ENCODE measurements around the gene IL2RA.
"Not testable (repeated sequence)": the region's sequence is repeated elsewhere in the genome, so short reads cannot be mapped to it uniquely, and the experiment has no call there.

Gene IL2RA

DNA sequence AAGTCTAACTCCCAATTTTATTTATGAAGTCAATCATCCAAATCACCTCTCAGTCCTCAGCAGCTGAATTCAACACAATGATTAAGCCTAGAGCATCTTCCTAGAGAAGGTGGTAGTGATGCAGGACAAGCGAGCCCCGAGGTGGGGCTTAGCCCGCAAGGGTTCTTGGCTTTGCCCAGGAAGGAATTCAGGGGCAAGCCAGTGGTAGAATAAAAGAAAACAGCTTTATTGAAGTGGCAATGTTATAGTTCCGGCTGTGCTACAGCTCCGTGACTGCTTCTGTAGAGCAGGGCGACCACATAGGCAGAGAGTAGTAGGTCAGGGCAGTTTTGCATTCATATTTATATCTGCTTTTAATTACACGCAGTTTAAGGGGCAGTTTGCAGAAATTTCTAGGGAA lies 18.1 kb downstream of the IL2RA start:
- DNase-seq: no peak

DNA sequence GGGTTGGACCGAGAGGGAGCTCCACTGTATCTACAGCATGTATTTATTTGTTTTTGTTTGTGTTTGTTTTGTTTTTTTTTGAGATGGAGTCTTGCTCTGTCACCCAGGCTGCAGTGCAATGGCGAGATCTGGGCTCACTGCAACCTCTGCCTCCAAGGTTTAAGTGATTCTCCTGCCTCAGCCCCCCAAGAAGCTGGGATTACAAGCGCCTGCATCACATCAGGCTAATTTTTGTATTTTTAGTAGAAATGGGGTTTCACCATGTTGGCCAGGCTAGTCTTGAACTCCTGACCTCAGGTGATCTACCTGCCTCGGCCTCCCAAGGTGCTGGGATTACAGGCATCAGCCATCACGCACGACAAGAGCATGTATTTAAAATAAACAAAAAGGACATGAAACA lies 18.8 kb downstream of the IL2RA start:
- DNase-seq: not testable (repeated sequence)

DNA sequence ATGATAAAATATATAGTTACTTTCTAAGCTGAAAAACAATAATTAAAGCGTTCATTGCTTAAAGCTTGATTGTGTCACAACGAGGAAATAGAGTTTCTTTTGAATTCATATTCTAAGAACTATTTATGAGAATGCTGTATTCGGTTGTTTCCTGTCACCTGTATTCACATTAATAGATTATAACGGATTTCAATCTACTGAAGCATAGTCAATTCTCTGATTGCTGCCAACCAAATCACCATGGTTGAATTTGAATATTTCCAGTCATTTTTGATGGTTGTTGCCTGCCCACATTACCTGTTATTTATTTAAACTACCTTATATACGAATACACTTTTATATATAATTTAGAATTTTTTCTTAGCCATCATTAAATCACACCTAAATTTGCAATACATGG lies 22.0 kb downstream of the IL2RA start:
- no peak for DNase-seq

DNA sequence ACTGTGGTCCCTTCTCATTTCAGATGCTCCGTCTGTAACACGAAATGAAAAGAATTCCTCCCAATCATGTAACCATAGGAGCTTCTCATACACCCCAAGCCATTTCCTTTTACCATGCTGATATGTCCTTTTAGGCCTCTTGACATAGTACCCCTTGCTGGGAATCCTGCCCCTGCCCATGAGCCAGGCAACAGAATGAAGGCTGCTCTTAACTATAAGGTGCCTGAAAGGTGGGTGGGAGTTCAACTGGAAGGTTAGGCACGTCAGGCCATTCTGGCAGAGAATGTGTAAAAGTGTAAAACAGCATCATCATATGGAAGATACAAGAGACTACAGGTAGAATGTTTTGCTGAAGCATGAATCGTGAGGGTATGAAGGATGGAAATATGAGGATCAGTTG lies 22.5 kb downstream of the IL2RA start:
- DNase-seq: no peak

DNA sequence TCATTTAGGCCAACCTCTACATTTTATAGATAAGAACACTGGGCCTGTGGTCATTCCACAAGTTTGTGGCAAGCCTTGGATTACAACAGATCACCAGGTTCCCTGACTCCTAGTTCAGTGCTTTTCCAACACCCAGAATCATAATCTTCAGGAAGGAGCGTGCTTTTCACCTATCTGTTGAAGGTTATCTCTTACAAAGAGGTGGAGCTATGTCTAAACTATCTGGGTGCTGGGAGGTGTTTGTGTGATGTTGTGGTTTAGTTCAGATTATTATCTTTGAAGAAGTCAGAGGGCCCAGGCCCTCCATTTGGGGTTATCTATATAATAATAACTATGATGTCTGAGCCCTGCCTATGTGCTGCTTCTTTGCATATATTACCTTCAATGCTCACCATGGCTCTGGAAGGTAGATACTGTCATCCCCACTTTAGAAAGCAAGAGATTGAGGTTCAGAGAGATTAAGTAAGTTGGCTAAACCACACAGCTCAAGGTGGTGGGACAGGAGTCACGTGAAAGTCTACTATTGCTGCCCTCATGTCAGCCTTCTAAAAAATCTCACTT lies 24.0 kb downstream of the IL2RA start:
- DNase-seq: no peak

DNA sequence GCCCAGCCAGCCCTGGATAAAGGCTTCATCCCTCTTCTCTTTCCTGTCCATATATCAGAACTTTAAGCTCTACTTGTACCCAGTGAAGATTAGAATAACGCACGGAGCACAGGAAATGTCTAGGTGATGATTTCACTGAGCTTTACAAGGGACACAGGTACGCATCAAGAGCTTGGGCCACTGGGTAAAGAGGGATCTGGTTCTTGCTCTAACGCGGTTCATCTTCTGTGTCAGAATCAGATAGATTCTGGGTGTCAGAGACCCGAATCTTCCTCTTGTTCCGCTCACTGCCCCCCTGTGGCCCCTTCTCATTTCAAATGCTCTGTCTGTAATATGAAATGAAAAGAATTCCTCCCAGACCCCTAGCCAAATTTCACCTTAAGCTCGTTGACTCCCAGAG lies 24.7 kb downstream of the IL2RA start:
- no peak for DNase-seq

DNA sequence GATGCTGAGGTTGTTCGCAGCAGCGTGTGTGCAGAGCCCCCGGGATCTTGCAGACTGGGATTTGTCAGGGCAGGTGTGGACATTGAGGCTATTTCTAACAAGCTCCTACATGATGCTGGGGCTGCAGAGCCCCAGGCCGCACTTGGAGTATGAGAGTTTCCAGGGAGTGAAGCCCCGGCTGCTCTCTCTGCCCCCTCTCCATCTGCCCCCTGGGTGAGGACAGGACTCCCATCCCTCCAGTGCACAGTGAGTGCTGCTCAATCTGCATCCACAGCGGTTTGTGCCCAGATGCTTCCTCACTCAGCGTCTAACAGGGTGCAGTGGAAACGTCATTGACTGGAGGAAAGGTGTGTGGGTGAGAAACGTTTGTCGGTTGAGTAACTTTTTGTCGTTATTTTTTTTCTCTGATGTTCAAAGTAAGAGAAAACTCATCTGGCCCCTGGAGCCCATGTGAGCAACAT lies 25.3 kb downstream of the IL2RA start:
- no peak for DNase-seq

DNA sequence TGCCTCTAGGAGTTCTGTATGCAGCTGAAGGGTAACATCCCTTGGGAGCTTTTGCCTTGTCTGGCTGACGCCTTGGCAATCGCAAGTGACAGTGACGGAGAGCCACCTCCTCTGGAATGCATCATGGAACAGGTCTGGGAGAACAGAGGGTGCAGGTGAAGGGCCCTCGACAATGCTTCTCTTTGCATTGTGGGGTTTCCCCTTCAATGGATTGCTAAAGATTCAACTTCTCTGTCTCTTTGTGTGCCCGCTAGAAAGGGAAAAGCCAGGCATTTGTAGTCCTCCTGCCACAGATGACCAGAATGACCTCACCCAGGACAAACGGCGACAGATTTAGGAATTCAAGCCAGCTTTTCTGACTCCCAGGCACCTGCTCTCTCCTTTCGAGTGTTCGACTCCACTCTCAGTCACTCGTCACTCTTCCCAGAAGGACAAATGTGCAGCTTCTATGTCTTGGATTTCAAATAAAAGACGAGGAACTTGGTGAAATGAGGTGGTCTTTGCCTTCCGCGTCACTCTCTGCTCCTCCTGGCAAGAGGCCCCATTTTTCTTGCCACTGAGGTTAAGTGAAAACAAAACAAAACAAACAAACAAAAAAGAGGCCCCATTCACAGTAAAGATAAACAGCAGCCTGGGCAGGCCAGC lies 26.1 kb downstream of the IL2RA start:
- DNase-seq: no peak

DNA sequence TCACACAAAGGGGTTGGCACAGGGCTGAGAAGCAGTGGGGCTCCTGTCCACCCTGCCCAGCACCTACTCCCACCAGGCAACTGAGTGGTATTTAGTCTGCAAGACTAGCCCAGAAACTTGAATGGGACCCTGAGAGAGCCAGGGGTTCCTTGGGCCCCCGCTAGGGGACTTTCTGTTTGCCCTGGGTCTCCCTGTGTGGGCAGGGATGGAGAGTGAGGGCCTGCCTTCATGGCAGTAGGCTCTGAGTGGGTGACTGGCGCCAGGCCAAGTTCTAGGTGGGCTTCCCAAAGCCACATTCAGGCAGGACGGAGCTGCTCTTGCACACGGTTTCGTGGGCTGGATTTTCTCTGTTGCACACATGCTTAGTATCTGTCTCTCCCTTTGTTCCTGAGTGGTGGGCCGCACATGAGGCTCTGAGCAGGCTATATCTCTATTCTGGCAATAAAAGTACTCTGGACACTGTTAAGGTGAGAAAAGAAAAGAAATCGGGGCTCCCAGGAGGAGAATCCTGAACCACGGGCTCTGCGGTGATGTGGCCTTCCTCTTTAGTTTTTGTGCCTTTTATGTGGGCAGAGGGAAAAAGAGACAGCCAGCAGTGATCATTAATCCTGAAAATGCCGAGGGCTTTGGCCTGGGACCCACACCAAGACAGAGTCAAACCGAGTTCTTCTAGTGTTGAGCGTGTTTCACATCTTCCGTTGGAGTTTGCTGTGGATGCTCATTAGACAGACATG lies 26.9 kb downstream of the IL2RA start:
- DNase-seq: no peak

DNA sequence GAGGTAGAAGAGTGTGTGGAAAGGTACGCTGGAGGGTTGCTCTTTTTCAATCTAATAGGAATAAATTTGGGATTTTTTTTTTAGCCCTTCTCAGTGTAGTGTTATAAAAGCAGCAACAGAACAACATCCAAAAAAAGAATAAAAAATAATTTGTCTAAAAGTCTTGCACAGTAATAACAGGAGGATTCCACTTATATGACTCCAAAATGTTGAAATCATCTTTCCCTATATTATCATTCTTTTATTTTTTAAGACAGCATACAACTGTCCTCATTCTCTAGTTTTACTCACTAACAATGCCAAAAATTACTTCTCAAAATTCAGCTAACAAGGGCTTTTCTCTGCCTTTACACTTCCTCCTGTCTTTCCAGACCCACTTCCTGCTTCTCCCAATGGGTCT lies 27.8 kb downstream of the IL2RA start:
- DNase-seq: no peak

DNA sequence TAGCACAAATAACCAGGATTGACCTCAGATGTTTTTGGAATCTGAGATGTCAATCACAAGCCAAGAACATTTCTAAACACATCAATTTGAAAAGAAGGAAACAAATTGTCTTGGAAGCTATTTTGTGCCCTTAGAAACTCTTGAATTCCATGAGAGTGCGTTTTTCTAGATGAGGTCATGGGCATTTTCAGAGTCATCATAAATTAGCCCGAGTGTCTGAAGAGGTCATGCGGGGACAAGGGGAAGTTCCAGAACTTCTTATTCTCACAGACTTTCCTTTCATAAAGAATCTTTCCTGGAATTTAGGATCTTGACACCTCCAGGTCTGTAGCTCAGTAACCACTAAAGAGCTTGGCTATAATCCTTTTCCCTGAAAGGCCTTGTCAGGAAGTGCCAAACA lies 28.2 kb downstream of the IL2RA start:
- DNase-seq: no peak

DNA sequence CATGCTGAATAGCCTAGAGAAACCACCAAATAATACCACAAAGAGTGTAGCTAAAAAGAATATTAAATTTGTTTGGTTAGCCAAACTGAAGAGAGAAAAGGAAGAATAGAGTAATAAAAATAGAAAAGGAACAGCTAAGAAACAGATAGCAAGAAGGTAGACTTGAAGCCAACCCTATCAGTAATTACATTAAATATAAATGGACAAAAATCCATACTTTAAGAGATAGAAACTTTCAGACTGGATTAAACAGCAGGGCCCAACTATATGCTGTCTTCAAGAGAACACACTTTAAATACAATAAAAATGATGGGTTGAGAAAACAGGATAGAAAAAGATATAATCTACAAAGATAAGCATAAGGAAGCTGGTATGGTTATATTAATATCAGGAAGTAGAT lies 31.2 kb downstream of the IL2RA start:
- no peak for DNase-seq

DNA sequence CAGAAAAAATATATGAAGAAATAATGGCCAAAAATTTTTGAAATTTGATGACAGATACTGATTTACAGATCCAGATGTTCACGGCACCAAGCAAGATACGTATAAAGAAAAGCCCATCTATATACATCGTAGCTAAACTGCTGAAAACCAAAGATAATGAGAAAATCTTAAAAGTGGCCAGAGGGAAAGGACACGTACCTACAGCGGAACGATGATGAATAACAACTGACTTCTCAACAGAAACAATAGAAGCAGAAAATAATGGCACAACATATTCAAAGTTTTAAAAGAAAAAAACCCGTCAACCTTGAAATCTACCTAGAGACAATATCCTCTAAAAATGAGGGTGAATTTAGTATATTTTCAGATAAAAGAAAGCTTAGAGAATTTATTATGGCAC lies 31.9 kb downstream of the IL2RA start:
- no peak for DNase-seq

DNA sequence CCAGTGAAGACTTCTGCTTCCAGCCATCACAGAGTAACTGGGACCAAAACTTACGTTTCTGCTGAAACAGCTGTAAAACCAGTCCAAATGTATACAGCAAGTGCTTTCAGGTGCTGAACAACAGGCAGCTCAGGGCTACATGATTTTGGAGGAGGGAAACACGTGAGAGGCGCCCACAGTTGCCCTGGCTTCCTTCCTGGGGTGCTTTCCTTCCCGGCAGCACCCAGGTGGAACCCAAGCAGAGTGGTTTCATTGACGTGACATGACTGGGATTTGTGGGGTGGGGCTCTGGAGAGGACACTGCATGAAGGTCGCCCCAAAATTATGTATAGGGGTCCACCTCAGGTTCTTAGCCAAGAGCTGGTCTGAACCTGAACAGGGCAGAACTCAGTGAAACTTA lies 34.2 kb downstream of the IL2RA start:
- no peak for DNase-seq

DNA sequence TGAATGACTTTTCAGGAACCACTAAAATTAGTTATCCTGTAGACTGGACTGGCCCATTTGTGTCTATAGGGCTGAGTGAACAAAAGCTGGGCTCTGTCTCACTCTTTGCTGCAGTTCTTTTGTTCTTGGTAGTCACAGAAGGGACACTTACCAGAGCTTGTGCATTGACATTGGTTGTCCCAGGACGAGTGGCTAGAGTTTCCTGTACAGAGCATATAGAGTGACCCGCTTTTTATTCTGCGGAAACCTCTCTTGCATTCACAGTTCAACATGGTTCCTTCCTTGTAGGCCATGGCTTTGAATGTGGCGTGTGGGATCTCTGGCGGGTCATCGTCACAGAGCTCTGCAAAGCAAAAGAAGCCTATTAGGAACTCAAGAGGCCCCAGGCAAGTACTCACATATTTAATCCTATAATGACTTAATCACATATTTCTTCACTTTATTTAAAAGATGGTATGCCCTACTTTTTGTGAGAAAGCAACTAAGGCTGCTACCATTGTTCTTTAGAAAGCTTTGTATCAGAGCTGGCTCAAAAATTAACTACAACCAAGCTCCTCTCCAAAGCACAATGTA lies 36.4 kb downstream of the IL2RA start:
- no peak for DNase-seq

DNA sequence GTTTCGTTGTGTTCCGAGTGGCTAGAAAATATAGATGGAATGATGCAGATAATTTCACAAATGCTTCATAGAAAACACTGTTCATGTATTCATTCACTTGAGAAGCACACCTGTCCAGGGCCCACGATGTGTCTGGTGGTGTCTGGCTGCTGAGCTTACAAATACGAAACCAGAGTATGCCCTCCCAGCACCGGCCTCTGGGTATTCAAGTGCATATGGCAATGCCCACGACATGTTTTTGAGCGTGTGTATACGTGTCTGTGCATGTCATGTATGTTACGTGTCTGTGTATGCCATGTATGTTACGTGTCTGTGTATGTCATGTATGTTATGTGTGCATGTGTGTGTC lies 37.9 kb downstream of the IL2RA start:
- DNase-seq: no peak

DNA sequence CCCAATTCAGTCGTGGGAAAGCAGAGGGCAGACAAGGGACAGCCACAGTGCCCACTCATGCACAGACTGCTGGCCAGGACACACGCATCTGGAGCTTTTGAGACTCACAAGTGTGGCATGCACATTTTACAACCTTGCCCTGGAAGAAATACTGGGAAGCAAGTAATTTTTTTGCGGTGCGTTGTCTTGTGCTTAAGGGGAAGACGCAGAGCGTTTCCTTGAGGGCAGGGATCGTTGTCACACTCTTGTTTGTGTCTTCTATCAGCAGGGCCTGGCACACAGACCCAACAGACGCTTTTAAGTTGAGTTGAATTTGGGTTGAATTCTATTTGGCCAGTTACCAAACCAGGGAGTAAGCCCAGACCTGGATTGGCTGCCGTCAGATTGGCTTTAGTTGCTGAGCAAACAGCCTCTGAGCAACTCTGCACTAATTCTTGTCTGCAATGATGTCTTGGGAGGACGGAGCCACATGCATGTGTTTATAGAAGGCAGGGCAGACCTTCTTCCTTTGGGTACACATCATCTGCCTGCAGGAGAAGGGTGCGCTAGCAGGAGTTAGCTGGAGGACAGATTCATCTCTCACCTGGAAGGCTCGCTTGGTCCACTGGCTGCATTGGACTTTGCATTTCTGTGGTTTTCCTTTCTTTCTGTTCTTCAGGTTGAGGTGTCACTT lies 38.4 kb downstream of the IL2RA start:
- no peak for DNase-seq

DNA sequence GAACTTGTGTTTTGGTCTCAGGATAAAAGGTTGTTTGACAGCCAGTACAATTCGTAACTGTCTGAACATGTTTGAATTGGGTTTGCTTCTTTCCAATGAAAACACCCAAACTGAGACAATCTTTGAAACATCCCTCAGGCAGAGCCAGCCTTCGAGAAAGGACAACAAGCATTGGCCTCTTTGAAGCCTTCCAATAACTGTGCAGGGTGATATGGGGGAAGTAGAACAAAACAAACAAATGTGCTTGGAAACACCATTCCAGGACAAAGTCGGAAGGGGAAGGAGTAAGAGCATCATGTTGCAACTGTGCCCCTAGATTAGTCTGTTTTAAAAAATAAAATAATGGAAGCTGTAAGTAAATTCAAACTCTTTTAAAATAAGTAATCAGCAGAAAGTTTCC lies 39.5 kb downstream of the IL2RA start:
- no peak for DNase-seq

DNA sequence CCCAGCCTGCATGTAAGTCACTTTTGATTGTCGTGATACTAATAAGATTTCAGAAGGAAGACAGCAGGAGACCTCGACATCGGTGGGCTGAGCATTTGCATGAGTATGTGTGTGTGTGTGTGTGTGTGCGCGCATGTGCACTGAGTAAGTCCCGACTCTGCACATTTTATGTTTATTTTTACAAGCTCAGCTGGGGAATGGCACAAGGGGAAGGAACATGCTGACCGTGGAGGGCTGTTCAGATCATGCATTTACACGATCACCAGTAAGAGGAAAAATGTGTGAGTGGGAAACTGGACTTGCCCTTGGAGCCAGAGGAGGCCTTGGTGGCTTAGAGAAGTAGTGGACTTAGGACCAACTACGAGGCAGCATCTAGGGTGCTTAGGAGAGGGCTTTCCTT lies 41.3 kb downstream of the IL2RA start:
- DNase-seq: no peak

DNA sequence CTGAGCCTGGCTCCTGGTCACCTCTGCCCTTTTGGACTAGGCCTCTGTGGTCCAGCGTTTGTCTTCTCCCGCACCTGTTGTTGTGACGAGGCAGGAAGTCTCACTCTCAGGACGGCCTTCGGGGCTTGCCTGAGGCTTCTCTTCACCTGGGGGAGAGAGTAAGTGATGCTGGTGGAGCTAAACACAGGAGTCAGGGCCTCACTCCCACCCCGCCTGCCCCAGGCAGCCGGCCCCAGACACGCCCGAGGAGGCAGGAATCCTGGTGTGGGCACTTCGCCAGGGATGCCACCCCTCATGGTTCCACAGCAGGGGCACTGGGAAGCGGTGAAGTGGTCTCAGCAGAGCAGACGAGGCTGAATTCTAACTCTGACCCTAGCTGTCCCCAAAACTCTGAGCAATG lies 42.4 kb downstream of the IL2RA start:
- DNase-seq: no peak

DNA sequence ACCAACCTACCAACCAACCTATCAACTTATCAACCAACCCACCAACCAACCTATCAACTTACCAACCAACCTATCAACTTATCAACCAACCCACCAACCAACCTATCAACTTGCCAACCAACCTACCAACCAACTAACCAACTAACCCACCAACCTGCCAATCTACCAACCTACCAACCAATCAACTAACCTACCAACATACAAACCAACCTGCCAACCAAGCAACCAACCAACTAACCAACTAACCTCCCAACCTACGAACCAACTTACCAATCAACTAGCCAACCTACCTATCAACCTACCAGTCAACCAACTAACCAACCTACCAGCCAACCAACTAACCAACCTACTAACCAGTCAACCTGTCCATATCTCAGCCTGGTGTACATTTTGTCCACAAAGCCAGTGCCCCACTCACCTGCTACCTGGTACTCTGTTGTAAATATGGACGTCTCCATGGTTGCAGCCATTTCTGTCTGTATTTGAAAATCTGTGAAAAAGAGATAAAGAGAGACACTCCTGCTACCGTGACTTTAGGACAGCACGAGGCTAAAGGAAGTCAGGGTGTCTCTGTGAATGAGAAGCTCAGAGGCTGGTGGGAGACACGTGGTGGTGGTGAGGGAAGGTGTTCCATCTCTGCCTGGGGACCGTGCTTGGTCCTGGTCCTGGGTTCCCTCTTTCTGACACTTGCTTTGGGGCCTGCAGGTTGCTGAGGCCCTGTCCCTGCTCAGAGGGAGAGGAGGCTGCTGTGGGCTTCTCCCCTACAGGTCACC lies 43.0 kb downstream of the IL2RA start:
- DNase-seq: no peak

DNA sequence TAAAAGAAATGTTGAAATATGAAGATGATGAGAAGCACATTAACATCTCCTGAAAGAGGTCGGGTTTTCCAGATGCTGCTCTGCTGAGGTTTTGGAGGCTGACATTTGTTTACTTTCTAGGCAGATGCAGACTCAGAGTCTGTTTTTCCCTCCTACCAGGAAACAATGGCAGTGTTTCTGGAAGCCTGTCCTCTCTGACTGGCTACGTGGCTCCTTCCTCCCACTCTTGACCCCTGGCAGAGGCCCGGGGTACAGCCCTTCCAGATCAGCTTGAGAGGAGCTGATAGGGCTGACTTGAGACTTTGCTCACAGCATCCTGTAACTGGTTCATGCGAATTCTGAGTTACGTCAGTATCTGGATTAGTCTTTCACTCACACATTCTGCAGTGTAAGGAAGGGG lies 43.7 kb downstream of the IL2RA start:
- no peak for DNase-seq

All from nucleus accumbens (tissue), 56 donors.